ENCODE measurements around the gene TMEM30B. TPM values are rescaled to one million over a fixed set of nuclear protein-coding genes. Genes with fewer than 3 reads are reported as not detected.

Gene TMEM30B
- total RNA-seq, 1 donor from 2014 or later, result 9.3 TPM

DNA sequence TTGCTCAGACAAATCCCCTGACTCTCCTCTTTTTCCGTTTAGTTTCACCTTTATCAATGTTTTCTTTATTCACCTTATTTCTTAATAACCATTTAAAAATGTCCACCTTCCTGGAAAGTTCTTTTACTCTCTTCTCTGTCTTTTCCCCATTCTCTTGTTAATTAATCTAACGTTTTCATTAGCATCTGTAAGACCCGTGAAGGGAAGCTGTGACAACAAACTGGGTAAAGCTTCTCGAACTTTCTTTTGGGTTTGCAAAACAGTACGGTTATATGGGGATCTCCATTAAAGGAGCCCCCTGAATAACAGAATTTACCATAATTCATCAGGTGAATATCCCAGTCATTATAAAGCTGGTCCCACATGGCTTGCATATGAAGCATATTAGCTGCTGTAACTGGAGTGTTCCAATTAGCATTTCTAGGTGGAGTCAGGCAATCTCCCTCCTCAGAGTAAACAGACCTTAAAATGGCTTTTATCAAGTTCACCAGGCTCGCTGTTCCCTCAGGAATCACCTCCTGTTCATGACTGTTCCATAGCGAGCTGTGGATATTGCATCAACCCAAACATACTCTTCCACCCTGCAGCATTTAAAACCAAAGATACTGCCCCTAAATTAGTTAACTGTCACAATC, 42.4 kb downstream of the TMEM30B start:
- no peak overlapping the region for H3K27ac Mint-ChIP-seq (ENCODE audit: unreplicated experiment)
- DNase-seq (ENCODE audit: low spot score), result no peak
- H3K4me1 Mint-ChIP-seq (ENCODE audit: low read depth), result peaks cover 15% of the 10 kb centered on the region
- H3K27me3 Mint-ChIP-seq (ENCODE audit: low read depth), result no peaks in the 10 kb centered on the region
- no peak overlapping the region for H3K4me3 Mint-ChIP-seq (ENCODE audit: unreplicated experiment)
- peaks cover 10% of the 10 kb centered on the region for H3K9me3 Mint-ChIP-seq (ENCODE audit: low read depth)
- TF ChIP-seq, protein P1, sequence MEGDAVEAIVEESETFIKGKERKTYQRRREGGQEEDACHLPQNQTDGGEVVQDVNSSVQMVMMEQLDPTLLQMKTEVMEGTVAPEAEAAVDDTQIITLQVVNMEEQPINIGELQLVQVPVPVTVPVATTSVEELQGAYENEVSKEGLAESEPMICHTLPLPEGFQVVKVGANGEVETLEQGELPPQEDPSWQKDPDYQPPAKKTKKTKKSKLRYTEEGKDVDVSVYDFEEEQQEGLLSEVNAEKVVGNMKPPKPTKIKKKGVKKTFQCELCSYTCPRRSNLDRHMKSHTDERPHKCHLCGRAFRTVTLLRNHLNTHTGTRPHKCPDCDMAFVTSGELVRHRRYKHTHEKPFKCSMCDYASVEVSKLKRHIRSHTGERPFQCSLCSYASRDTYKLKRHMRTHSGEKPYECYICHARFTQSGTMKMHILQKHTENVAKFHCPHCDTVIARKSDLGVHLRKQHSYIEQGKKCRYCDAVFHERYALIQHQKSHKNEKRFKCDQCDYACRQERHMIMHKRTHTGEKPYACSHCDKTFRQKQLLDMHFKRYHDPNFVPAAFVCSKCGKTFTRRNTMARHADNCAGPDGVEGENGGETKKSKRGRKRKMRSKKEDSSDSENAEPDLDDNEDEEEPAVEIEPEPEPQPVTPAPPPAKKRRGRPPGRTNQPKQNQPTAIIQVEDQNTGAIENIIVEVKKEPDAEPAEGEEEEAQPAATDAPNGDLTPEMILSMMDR (IDR thresholded peaks at IDR 0.05), result no peak
- no peaks in the 10 kb centered on the region for H3K36me3 Mint-ChIP-seq (ENCODE audit: low read depth)

DNA sequence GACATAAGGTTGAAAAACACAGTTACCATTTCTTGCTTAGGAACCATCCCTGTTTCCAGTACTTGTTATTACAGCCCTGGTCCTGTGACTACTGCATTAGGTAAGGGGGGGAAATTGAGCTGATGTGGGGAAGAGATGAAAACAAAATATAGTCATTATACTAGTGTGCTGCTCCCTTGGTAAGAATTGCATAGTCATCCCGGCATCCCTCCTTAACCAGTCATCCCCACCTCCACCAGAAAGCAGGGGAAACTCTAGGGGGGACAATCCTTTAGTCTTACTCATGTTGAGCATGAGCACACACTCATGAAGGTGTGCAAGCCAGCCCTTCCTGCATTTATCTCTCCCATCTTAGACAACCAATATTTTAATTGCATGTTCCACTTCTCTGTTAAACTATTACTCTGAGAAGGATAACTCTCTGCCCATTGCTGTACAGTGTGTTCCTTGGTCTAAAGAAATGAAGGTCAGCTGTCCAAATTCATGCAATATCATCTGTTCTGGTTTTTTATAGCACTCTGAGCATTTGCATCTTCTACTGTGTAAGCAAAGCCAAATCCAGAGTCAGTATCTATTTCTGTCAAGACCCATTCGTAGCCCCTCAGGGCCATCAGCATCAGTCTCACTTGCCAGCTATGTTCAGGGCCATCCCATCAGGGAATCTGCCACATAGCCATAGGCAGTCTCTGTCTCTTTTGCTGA, 46.8 kb downstream of the TMEM30B start:
- TF ChIP-seq, protein P1 (IDR thresholded peaks at IDR 0.05), result no peak
- no peak for DNase-seq (ENCODE audit: low spot score)
- Mint-ChIP-seq H3K27ac (ENCODE audit: unreplicated experiment) (no peak overlapping the region), H3K27me3 (ENCODE audit: low read depth) (no peaks in the 10 kb centered on the region), H3K9me3 (ENCODE audit: low read depth) (no peaks in the 10 kb centered on the region), H3K4me3 (ENCODE audit: unreplicated experiment) (no peak overlapping the region), H3K36me3 (ENCODE audit: low read depth) (no peaks in the 10 kb centered on the region), H3K4me1 (ENCODE audit: low read depth) (peaks cover 29% of the 10 kb centered on the region)

DNA sequence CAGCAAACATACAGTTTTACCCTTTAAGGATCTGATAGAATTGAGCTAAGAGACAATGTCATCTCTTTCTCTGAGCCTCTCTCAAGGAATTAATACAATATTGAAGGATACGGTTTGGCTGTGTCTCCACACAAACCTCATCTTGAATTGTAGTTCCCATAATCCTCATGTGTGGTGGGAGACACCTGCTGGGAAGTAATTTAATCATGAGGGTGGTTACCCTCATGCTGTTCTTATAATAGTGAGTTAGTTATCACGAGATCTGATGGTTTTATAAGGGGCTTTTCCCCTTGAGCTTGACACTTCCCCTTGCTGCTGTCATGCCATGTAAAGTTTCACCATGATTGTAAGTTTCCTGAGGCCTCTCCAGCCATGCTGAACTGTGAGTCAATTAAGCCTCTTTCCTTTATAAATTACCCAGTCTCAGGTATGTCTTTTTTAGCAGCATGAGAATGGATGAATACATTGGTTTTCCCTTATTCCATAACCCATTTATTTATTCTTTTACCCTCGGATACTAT, 47.6 kb downstream of the TMEM30B start:
- TF ChIP-seq, protein P1 (IDR thresholded peaks at IDR 0.05), result peak; percentile 12
- no peaks in the 10 kb centered on the region for H3K27me3 Mint-ChIP-seq (ENCODE audit: low read depth)

DNA sequence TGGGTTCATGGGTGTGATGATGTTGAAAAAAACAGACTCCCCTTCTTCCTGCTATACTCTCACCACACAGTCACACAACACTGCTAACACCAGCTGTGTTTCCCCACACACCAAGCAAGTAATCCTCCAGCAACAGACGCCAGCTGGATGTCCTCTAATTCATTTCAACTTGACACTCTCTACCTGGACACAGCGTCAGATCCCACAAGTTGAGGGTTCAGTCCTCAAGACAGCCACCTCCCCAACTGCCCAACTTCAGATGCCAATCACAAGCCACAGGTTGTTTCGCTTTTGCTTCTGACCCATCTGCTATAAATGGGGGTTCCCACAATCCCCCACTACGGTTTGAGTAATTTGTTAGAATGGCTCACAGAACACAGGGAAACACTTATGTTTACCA, 49.3 kb downstream of the TMEM30B start:
- no peak for DNase-seq (ENCODE audit: low spot score)
- H3K4me3 Mint-ChIP-seq (ENCODE audit: unreplicated experiment), result no peak overlapping the region
- no peaks in the 10 kb centered on the region for H3K36me3 Mint-ChIP-seq (ENCODE audit: low read depth)
- no peak overlapping the region for H3K27ac Mint-ChIP-seq (ENCODE audit: unreplicated experiment)
- peaks cover 46% of the 10 kb centered on the region for H3K4me1 Mint-ChIP-seq (ENCODE audit: low read depth)
- no peaks in the 10 kb centered on the region for H3K9me3 Mint-ChIP-seq (ENCODE audit: low read depth)
- TF ChIP-seq, protein P1 (IDR thresholded peaks at IDR 0.05), result no peak
- no peaks in the 10 kb centered on the region for H3K27me3 Mint-ChIP-seq (ENCODE audit: low read depth)

More for the DNA sequence above, 47.6 kb downstream of the TMEM30B start:
- Mint-ChIP-seq H3K4me3 (ENCODE audit: unreplicated experiment) (no peak overlapping the region), H3K27ac (ENCODE audit: unreplicated experiment) (no peak overlapping the region), H3K9me3 (ENCODE audit: low read depth) (no peaks in the 10 kb centered on the region), H3K4me1 (ENCODE audit: low read depth) (peaks cover 35% of the 10 kb centered on the region), H3K36me3 (ENCODE audit: low read depth) (no peaks in the 10 kb centered on the region)
- DNase-seq (ENCODE audit: low spot score), result no peak

DNA sequence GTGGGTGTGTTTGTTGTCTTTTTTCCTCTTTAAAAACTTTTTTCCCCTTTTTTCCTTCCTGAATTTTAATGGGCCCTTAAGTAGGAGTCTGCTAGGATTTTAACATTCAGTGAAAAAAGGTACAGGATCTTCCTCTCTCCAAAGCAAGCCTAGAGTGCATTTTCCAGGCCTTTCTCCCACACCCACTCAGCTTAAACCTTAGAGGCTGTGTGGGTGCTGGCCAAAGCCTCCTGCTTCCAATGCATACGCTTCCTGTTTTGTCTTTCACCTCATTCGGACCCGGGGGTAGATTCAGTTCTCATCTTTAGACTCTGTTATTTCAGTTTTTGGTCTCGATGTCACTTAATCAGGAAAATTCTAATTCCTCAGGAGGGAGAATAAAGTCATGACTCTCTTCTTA, 51.2 kb downstream of the TMEM30B start:
- H3K27ac Mint-ChIP-seq (ENCODE audit: unreplicated experiment), result peak overlapping the region; percentile 30

More for the DNA sequence above, 51.2 kb downstream of the TMEM30B start:
- H3K27me3 Mint-ChIP-seq (ENCODE audit: low read depth), result no peaks in the 10 kb centered on the region
- H3K4me3 Mint-ChIP-seq (ENCODE audit: unreplicated experiment), result no peak overlapping the region
- H3K4me1 Mint-ChIP-seq (ENCODE audit: low read depth), result peaks cover 64% of the 10 kb centered on the region
- H3K9me3 Mint-ChIP-seq (ENCODE audit: low read depth), result no peaks in the 10 kb centered on the region
- no peak for DNase-seq (ENCODE audit: low spot score)
- TF ChIP-seq, protein P1 (IDR thresholded peaks at IDR 0.05), result no peak
- no peaks in the 10 kb centered on the region for H3K36me3 Mint-ChIP-seq (ENCODE audit: low read depth)

Measured in chondrocyte (in vitro differentiated cells).